PC-9 (cell line): ENCODE measurements around the gene ADAMTS4. TPM values are rescaled to one million over a fixed set of nuclear protein-coding genes. Genes with fewer than 3 reads are reported as not detected.

Experiments
- BruUV-seq: library from RNA; stranded (reverse); fragments of 400-500 nt; replicated peaks from 2 replicates; lab custom pipeline; 2021; lab: Mats Ljungman, UMichigan
- CTCF ChIA-PET: fragments of 300-600 bp; sonication (Branson Sonifier 250); formaldehyde crosslinking; loops from one replicate; lab custom pipeline; 2022; ENCODE audit warnings: antibody characterized with exemption; lab: Charles Lee
- POLR2A ChIA-PET: fragments of 300-600 bp; sonication (Branson Sonifier 250); formaldehyde crosslinking; loops from one replicate; lab custom pipeline; 2022; ENCODE audit warnings: antibody characterized with exemption; ENCODE audit not compliant: unreplicated experiment; lab: Charles Lee
- DNase-seq, 2 experiments: peaks; one replicate each; pipeline versions ENCODE4 v3.0.0 to v3.0.0-alpha.2; 2015 to 2022; ENCODE audit warnings: mixed read lengths in 1 of 2
- H2AFZ ChIP-seq: fragments of 200-600 bp; sonication (generic); 2 replicates; pipeline ENCODE4 v1.8.1; 2017; ENCODE audit warnings: antibody characterized with exemption
- H3F3A ChIP-seq: fragments of 200-600 bp; sonication (generic); 2 replicates; pipeline ENCODE4 v1.8.1; 2017; ENCODE audit warnings: antibody characterized with exemption, mild to moderate bottlenecking, low read depth; ENCODE audit not compliant: insufficient read depth
- H3K27ac ChIP-seq: fragments of 200-600 bp; sonication (generic); 2 replicates; pipeline ENCODE4 v1.6.1; 2016; ENCODE audit warnings: mixed run types
- H3K27me3 ChIP-seq: fragments of 200-600 bp; sonication (generic); 2 replicates; pipeline ENCODE4 v1.6.1; 2016; ENCODE audit warnings: low read depth, mixed run types; ENCODE audit not compliant: insufficient read depth
- H3K36me3 ChIP-seq: fragments of 200-600 bp; sonication (generic); 2 replicates; pipeline ENCODE4 v1.6.1; 2016; ENCODE audit warnings: low read depth, mixed run types
- H3K4me1 ChIP-seq: fragments of 200-600 bp; sonication (generic); replicated peaks from 2 replicates; pipeline ENCODE4 v1.6.1; 2016; ENCODE audit warnings: mixed run types; ENCODE audit not compliant: insufficient read depth
- H3K4me2 ChIP-seq: fragments of 200-600 bp; sonication (generic); 2 replicates; pipeline ENCODE4 v1.6.1; 2017; ENCODE audit warnings: mixed run types
- H3K4me3 ChIP-seq: fragments of 200-600 bp; sonication (generic); 2 replicates; pipeline ENCODE4 v1.6.1; 2016; ENCODE audit warnings: mixed run types
- H3K79me2 ChIP-seq: fragments of 200-600 bp; sonication (generic); 2 replicates; pipeline ENCODE4 v1.6.1; 2017; ENCODE audit warnings: low read depth, mixed run types
- H3K9me2 ChIP-seq: fragments of 200-600 bp; sonication (generic); 2 replicates; pipeline ENCODE4 v1.8.1; 2017; ENCODE audit warnings: mild to moderate bottlenecking; ENCODE audit not compliant: insufficient read depth
- H3K9me3 ChIP-seq: fragments of 200-600 bp; sonication (generic); 2 replicates; pipeline ENCODE4 v1.8.1; 2016; ENCODE audit warnings: low read depth; ENCODE audit not compliant: insufficient read depth
- H4K20me1 ChIP-seq: fragments of 200-600 bp; sonication (generic); 2 replicates; pipeline ENCODE4 v1.8.1; 2017; ENCODE audit not compliant: insufficient read depth
- EZH2 ChIP-seq: fragments of 200-600 bp; sonication (generic); IDR thresholded peaks from 2 replicates; pipeline ENCODE4 v1.8.0; 2017; ENCODE audit warnings: antibody characterized with exemption, low read depth
- intact Hi-C: fragments of 100-400 bp; cut with micrococcal nuclease; formaldehyde crosslinking; loops from one replicate; pipeline ENCODE4 v1.10.0; 2022; ENCODE audit not compliant: unreplicated experiment
- total RNA-seq: library from RNA; stranded (reverse); gene quantifications from 2 replicates; pipeline ENCODE4 v1.2.3, GENCODE V29; 2021
- TF ChIP-seq, protein P1 (sequence below): fragments of 200-600 bp; sonication (generic); conservative IDR thresholded peaks from 2 replicates; pipeline ENCODE4 v1.6.1; 2017; ENCODE audit warnings: mixed run types, antibody characterized with exemption, mild to moderate bottlenecking, moderate library complexity

ADAMTS4 gene
- total RNA-seq, 1 experiment from 2014 or later: not detected

DNA sequence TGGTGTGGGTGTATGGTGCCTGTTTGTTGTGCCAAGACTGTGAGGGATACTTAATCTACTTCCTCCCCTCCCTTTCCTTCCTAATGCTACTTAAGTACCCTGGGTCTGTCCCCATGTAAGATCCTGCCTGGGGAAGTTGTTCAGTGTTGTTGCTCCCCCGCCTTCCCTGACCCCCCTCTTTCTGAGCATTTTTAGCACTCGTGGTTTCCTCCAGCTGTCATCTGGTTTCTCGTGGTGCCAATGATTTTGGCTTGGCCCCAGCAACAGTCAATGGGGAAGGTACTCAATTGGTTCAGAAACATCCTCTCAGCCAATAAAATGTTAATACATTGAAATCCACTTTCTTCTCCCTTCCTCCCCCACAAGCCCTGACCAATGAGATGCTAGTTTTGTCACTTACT lies 13.6 kb downstream of the ADAMTS4 start:
- no peak for DNase-seq
- H3K27ac ChIP-seq: no peak overlapping the region
- H3K4me2 ChIP-seq: no peak overlapping the region
- no TSS peak for BruUV-seq
- ChIA-PET CTCF (no interaction called here), POLR2A (no interaction called here)
- H3K9me2 ChIP-seq: no peaks in the 10 kb centered on the region
- intact Hi-C loops: no loop called here
- no peaks in the 10 kb centered on the region for H3K79me2 ChIP-seq
- no peaks in the 10 kb centered on the region for H3K27me3 ChIP-seq
- TF ChIP-seq, protein P1, sequence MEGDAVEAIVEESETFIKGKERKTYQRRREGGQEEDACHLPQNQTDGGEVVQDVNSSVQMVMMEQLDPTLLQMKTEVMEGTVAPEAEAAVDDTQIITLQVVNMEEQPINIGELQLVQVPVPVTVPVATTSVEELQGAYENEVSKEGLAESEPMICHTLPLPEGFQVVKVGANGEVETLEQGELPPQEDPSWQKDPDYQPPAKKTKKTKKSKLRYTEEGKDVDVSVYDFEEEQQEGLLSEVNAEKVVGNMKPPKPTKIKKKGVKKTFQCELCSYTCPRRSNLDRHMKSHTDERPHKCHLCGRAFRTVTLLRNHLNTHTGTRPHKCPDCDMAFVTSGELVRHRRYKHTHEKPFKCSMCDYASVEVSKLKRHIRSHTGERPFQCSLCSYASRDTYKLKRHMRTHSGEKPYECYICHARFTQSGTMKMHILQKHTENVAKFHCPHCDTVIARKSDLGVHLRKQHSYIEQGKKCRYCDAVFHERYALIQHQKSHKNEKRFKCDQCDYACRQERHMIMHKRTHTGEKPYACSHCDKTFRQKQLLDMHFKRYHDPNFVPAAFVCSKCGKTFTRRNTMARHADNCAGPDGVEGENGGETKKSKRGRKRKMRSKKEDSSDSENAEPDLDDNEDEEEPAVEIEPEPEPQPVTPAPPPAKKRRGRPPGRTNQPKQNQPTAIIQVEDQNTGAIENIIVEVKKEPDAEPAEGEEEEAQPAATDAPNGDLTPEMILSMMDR: no peak
- no peak for TF ChIP-seq EZH2
- no peaks in the 10 kb centered on the region for H4K20me1 ChIP-seq
- no peak overlapping the region for H2AFZ ChIP-seq
- H3K9me3 ChIP-seq: no peaks in the 10 kb centered on the region
- H3K4me3 ChIP-seq: no peak overlapping the region
- H3K36me3 ChIP-seq: no peaks in the 10 kb centered on the region
- H3K4me1 ChIP-seq: peaks cover 9% of the 10 kb centered on the region
- peaks cover 3% of the 10 kb centered on the region; the same call in 1 of the 2 replicates for H3F3A ChIP-seq

DNA sequence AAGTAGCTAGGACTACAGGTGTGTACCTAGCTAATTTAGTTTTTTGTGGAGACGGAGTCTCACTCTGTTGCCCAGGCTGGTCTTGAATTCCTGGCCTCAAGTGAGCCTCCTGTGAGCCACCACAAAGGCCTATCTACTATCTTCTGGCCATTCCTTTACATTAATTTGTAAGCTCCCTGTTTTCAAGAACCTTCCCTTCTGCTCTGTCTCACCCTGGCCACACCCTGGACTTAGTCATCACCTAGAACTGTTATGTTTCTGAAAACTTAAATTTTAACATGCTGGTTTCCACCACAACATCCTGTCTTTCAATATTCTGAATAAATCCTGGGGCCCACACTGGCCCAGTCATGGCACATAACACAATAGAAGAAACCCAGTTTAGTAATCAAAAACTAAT lies 16.6 kb downstream of the ADAMTS4 start:
- intact Hi-C loops: no loop called here
- TF ChIP-seq, protein P1: no peak
- no peak for TF ChIP-seq EZH2
- BruUV-seq: no TSS peak
- Histone ChIP-seq H3K4me2 (no peak overlapping the region), H2AFZ (no peak overlapping the region), H3K27ac (0 out of 2 replicates have a peak overlapping the region, but pooled peaks have one; percentile 9), H3K4me3 (no peak overlapping the region), H3K27me3 (no peaks in the 10 kb centered on the region), H3K79me2 (no peaks in the 10 kb centered on the region), H3F3A (peaks cover 13% of the 10 kb centered on the region; the same call in 1 of the 2 replicates), H4K20me1 (no peaks in the 10 kb centered on the region), H3K36me3 (no peaks in the 10 kb centered on the region), H3K9me3 (no peaks in the 10 kb centered on the region), H3K4me1 (peaks cover 17% of the 10 kb centered on the region), H3K9me2 (no peaks in the 10 kb centered on the region)
- no peak for DNase-seq
- ChIA-PET POLR2A (no interaction called here), CTCF (interaction anchor here (0.6 to 1.5 kb wide), 3 partner anchors 191 to 1394 kb away, joined by 4 to 5 read pairs (median 4); no protein-coding TSS in a partner anchor)

DNA sequence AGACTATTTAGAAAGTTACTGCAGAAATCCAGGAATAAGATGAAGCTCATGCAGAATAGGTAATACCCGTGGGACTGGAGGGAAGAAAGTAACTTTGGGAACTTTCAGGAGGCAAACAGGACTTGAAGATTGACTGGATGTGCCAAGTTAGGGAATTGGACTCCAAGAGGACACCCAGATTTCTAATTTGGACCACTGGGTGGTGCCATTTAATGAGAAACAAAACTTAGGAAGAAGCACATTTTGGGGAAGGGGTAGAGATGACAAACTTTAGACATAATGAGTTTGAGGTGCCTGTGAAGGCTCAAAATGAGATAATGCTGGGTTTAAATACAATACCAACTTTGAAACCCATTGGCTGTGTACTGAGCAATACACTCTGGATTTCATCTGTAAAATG lies 18.2 kb downstream of the ADAMTS4 start:
- CTCF ChIA-PET: no interaction called here
- H4K20me1 ChIP-seq: no peaks in the 10 kb centered on the region
- intact Hi-C loops: no loop called here
- peaks cover 13% of the 10 kb centered on the region; the same call in 1 of the 2 replicates for H3F3A ChIP-seq
- no peak overlapping the region for H3K27ac ChIP-seq
- no peak overlapping the region for H3K4me3 ChIP-seq
- no peak for DNase-seq
- peaks cover 25% of the 10 kb centered on the region for H3K4me1 ChIP-seq
- no peaks in the 10 kb centered on the region for H3K27me3 ChIP-seq
- H3K4me2 ChIP-seq: no peak overlapping the region
- POLR2A ChIA-PET: no interaction called here
- TF ChIP-seq, protein P1: no peak; the same call in 1 of the 2 replicates
- TF ChIP-seq EZH2: no peak
- H3K79me2 ChIP-seq: peaks cover 14% of the 10 kb centered on the region
- no peak overlapping the region for H2AFZ ChIP-seq
- no TSS peak for BruUV-seq
- no peaks in the 10 kb centered on the region for H3K9me2 ChIP-seq
- H3K36me3 ChIP-seq: no peaks in the 10 kb centered on the region
- H3K9me3 ChIP-seq: no peaks in the 10 kb centered on the region
